IMR-90 (cell line): Measurements from ENCODE around the gene MAGEF1.

Source experiments
- CEBPB ChIP-seq: IDR thresholded peaks from 2 replicates; pipeline ENCODE4 v1.6.1; 2012; ENCODE audit warnings: low read depth, low read length, improper control_type of control experiment
- CTCF ChIP-seq: conservative IDR thresholded peaks from 2 replicates; pipeline ENCODE4 v1.5.1; 2012; ENCODE audit warnings: mild to moderate bottlenecking, low read depth, low read length, improper control_type of control experiment
- ELK1 ChIP-seq: fragments of 150-350 bp; IDR thresholded peaks from 2 replicates; pipeline ENCODE4 v1.6.1; 2016; ENCODE audit warnings: low read depth, mild to moderate bottlenecking, low read length, moderate library complexity, borderline replicate concordance
- FOS ChIP-seq: fragments of 150-350 bp; IDR thresholded peaks from 2 replicates; pipeline ENCODE4 v1.6.1; 2016; ENCODE audit warnings: low read depth, low read length
- MAZ ChIP-seq: IDR thresholded peaks from 2 replicates; pipeline ENCODE4 v1.6.1; 2012; ENCODE audit warnings: low read depth, mild to moderate bottlenecking, low read length, improper control_type of control experiment, moderate library complexity, borderline replicate concordance
- NFE2L2 ChIP-seq: fragments of 150-350 bp; IDR thresholded peaks from 2 replicates; pipeline ENCODE4 v1.6.1; 2016; ENCODE audit warnings: low read depth, mild to moderate bottlenecking, low read length
- POLR2A ChIP-seq: IDR thresholded peaks from 2 replicates; pipeline ENCODE4 v1.6.1; 2012; ENCODE audit warnings: mild to moderate bottlenecking, low read depth, low read length
- RAD21 ChIP-seq: IDR thresholded peaks from 2 replicates; pipeline ENCODE4 v1.6.1; 2012; ENCODE audit warnings: low read length, improper control_type of control experiment

GRCh38 chr3:184728010-184728527 is 16.2 kb upstream of the MAGEF1 start:
- no peak for TF ChIP-seq MAZ
- TF ChIP-seq NFE2L2, result no peak
- no peak for TF ChIP-seq CTCF
- no peak for TF ChIP-seq FOS
- TF ChIP-seq POLR2A, result no peak
- no peak for TF ChIP-seq CEBPB
- TF ChIP-seq ELK1, result no peak
- TF ChIP-seq RAD21, result no peak
